LNCAP (cell line): ENCODE results near the gene OTOF.

Source experiments
- CTCF ChIP-seq: fragments of 450-650 bp; IDR thresholded peaks from 2 replicates; pipeline ENCODE4 v1.5.1; 2017; ENCODE audit warnings: mild to moderate bottlenecking

The OTOF gene

GRCh38 chr2:26456440-26457250 lies 21.3 kb downstream of the OTOF start:
- no peak for TF ChIP-seq CTCF

GRCh38 chr2:26455670-26456439 lies 22.1 kb downstream of the OTOF start:
- no peak for TF ChIP-seq CTCF

- TF ChIP-seq CTCF, result no peak
Observed at GRCh38 chr2:26455037-26455669, 22.8 kb downstream of the OTOF start.

GRCh38 chr2:26454561-26455001 lies 23.3 kb downstream of the OTOF start:
- TF ChIP-seq CTCF, result no peak

GRCh38 chr2:26453421-26454329 lies 24.2 kb downstream of the OTOF start:
- TF ChIP-seq CTCF, result no peak

GRCh38 chr2:26451700-26452099 lies 26.2 kb downstream of the OTOF start:
- no peak for TF ChIP-seq CTCF
